Inferior parietal cortex (tissue), 1 donor: ENCODE results near the gene TBC1D13.
"Not testable (repeated sequence)": the region's sequence is repeated elsewhere in the genome, so short reads cannot be mapped to it uniquely, and the experiment has no call there.

Source experiments
- DNase-seq: peaks from one replicate; pipeline ENCODE4 v3.0.0-alpha.2; 2016; ENCODE audit errors: extremely low spot score

TBC1D13 gene

GRCh38 chr9:128786681-128787601 is at the start of gene TBC1D13:
Gene TBC1D13, plus strand, starts transcription at chr9:128787253. Its CDS starts 101 bp downstream, at chr9:128787354.
- DNase-seq, result peak; percentile 81

- DNase-seq, result no peak
Observed at GRCh38 chr9:128742401-128742800, 44.7 kb upstream of the TBC1D13 start.

- DNase-seq, result no peak
Observed at GRCh38 chr9:128743421-128743820, 43.6 kb upstream of the TBC1D13 start.

- DNase-seq, result no peak
Observed at GRCh38 chr9:128747241-128747640, 39.8 kb upstream of the TBC1D13 start.

GRCh38 chr9:128750926-128751595 is 36.0 kb upstream of the TBC1D13 start:
- no peak for DNase-seq

GRCh38 chr9:128753627-128754026 is 33.4 kb upstream of the TBC1D13 start:
- no peak for DNase-seq

- DNase-seq, result no peak
Observed at GRCh38 chr9:128757602-128758001, 29.5 kb upstream of the TBC1D13 start.

- DNase-seq, result no peak
Observed at GRCh38 chr9:128762671-128763449, 24.2 kb upstream of the TBC1D13 start.

GRCh38 chr9:128764361-128764760 is 22.7 kb upstream of the TBC1D13 start:
- no peak for DNase-seq

GRCh38 chr9:128765499-128765898 is 21.6 kb upstream of the TBC1D13 start:
- no peak for DNase-seq

GRCh38 chr9:128768606-128769005 is 18.4 kb upstream of the TBC1D13 start:
- DNase-seq, result no peak

- no peak for DNase-seq
Observed at GRCh38 chr9:128770286-128771030, 16.6 kb upstream of the TBC1D13 start.

GRCh38 chr9:128771094-128771721 is 15.8 kb upstream of the TBC1D13 start:
- DNase-seq, result peak; percentile 14

GRCh38 chr9:128771745-128772519 is 15.1 kb upstream of the TBC1D13 start, which contains the start of gene ZER1:
Gene ZER1, minus strand, starts transcription at chr9:128771927. Its CDS starts 16,362 bp downstream, at chr9:128755565.
- DNase-seq, result peak; percentile 93

- no peak for DNase-seq
Observed at GRCh38 chr9:128773049-128773448, 14.0 kb upstream of the TBC1D13 start.

GRCh38 chr9:128774804-128775203 is 12.2 kb upstream of the TBC1D13 start:
- DNase-seq, result no peak

- not testable (repeated sequence) for DNase-seq
Observed at GRCh38 chr9:128780093-128780492, 7.0 kb upstream of the TBC1D13 start.

- no peak for DNase-seq
Observed at GRCh38 chr9:128781187-128782070, 5.6 kb upstream of the TBC1D13 start.

GRCh38 chr9:128782669-128783068 is 4.4 kb upstream of the TBC1D13 start:
- no peak for DNase-seq
